B cell (primary cell): ENCODE data around the gene SKAP1.

Source experiments
- EZH2 ChIP-seq: IDR thresholded peaks from 2 replicates; pipeline ENCODE4 v1.6.1; 2012; ENCODE audit warnings: borderline replicate concordance, low read depth, mild to moderate bottlenecking, moderate library complexity, low read length; ENCODE audit not compliant: insufficient read depth, poor library complexity, severe bottlenecking
- TF ChIP-seq, protein P1 (sequence below): fragments of 200-600 bp; IDR thresholded peaks from one replicate; pipeline ENCODE4 v1.8.0; 2022; ENCODE audit warnings: antibody characterized with exemption, mild to moderate bottlenecking

DNA sequence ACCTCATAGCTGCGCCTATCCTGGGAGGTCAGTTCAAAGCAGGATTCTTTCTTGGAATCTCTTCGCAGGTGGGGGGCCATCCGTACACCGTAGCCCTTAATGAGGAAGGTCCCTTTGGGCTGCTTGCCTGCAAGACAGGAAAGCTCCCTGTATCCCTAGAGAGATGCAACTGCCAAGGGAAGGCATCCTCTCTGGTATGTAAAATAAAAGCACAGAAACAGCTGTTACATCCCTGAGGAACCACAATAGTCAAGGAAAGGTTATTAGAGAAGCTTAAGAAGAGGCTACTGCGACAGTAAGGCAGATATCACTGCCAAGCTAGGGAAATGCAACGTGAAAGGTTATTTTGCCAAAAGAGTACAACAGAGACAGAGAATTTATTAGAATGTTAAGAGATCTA lies 245.3 kb downstream of the SKAP1 start:
- TF ChIP-seq, protein P1, sequence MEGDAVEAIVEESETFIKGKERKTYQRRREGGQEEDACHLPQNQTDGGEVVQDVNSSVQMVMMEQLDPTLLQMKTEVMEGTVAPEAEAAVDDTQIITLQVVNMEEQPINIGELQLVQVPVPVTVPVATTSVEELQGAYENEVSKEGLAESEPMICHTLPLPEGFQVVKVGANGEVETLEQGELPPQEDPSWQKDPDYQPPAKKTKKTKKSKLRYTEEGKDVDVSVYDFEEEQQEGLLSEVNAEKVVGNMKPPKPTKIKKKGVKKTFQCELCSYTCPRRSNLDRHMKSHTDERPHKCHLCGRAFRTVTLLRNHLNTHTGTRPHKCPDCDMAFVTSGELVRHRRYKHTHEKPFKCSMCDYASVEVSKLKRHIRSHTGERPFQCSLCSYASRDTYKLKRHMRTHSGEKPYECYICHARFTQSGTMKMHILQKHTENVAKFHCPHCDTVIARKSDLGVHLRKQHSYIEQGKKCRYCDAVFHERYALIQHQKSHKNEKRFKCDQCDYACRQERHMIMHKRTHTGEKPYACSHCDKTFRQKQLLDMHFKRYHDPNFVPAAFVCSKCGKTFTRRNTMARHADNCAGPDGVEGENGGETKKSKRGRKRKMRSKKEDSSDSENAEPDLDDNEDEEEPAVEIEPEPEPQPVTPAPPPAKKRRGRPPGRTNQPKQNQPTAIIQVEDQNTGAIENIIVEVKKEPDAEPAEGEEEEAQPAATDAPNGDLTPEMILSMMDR: no peak
- no peak for TF ChIP-seq EZH2
